Measurements from ENCODE around the gene SUOX. TPM values are rescaled to one million over a fixed set of nuclear protein-coding genes. Genes with fewer than 3 reads are reported as not detected.

The SUOX gene
- total and polyA plus RNA-seq, 2 experiments from 2014 or later = 25.6 to 30.2 TPM

DNA sequence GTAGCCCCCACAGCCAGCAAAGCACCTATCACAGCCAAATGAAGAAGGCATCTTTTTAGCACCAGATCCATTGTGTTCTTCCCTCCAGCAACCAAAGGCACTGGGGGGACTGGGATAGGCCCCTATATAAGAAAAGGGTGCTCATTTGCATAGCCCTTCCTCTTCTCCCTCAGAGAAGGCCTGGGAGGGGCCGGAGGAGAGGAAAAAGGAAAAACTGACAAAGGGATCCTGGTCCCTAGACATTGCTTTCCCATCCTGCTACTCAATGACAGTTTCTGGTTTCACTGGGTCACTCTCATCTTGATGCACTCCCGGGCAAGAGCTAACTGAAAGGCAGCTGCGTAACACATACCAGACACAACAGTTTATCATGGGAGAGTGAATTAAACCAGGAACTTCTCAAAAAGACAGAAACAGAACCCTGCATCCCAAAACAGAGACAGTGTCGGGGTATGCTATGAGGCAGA is 31.1 kb upstream of the SUOX start, which contains the start of gene PMEL:
Gene PMEL (minus strand): TSS at position 102 of the 467 bp plus-strand sequence. CDS start 31 bp downstream, at position 71.
- peaks cover 31% of the 10 kb centered on the region for H3K79me2 ChIP-seq
- WGBS (ENCODE audit: low lambda C conversion rate, missing lambda C conversion rate) = 18% methylated on average over 4 of the region's 4 CpGs
- no peaks in the 10 kb centered on the region for H3K9me2 ChIP-seq (replicated peaks; ENCODE audit: insufficient read depth)
- TF ChIP-seq, protein P1, sequence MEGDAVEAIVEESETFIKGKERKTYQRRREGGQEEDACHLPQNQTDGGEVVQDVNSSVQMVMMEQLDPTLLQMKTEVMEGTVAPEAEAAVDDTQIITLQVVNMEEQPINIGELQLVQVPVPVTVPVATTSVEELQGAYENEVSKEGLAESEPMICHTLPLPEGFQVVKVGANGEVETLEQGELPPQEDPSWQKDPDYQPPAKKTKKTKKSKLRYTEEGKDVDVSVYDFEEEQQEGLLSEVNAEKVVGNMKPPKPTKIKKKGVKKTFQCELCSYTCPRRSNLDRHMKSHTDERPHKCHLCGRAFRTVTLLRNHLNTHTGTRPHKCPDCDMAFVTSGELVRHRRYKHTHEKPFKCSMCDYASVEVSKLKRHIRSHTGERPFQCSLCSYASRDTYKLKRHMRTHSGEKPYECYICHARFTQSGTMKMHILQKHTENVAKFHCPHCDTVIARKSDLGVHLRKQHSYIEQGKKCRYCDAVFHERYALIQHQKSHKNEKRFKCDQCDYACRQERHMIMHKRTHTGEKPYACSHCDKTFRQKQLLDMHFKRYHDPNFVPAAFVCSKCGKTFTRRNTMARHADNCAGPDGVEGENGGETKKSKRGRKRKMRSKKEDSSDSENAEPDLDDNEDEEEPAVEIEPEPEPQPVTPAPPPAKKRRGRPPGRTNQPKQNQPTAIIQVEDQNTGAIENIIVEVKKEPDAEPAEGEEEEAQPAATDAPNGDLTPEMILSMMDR (IDR thresholded peaks at IDR 0.05; ENCODE audit: poor library complexity) = no peak
- no peak for TF ChIP-seq EZH2phosphoT487 (IDR thresholded peaks at IDR 0.05; ENCODE audit: low read depth, severe bottlenecking, unreplicated experiment)
- no peak for TF ChIP-seq EZH2 (IDR thresholded peaks at IDR 0.05; ENCODE audit: borderline replicate concordance)
- no peaks in the 10 kb centered on the region for H3K27me3 ChIP-seq
- H3K4me1 ChIP-seq (ENCODE audit: insufficient read depth) = peaks cover 22% of the 10 kb centered on the region
- H3K36me3 ChIP-seq (replicated peaks; ENCODE audit: insufficient read depth, low read depth) = no peaks in the 10 kb centered on the region
- peak; percentile 32 for DNase-seq (ENCODE audit: low spot score)
- H3K27ac ChIP-seq = peak within 1 kb of the TSS; percentile 90
- H3K9me3 ChIP-seq (ENCODE audit: low read depth) = no peaks in the 10 kb centered on the region
- H4K20me1 ChIP-seq (ENCODE audit: insufficient read depth, poor library complexity, severe bottlenecking) = no peaks in the 10 kb centered on the region
- H3K4me3 ChIP-seq = peak within 1 kb of the TSS; percentile 89
- H2AFZ ChIP-seq = peak within 1 kb of the TSS; percentile 88
- H3K4me2 ChIP-seq = peak within 1 kb of the TSS; percentile 85

DNA sequence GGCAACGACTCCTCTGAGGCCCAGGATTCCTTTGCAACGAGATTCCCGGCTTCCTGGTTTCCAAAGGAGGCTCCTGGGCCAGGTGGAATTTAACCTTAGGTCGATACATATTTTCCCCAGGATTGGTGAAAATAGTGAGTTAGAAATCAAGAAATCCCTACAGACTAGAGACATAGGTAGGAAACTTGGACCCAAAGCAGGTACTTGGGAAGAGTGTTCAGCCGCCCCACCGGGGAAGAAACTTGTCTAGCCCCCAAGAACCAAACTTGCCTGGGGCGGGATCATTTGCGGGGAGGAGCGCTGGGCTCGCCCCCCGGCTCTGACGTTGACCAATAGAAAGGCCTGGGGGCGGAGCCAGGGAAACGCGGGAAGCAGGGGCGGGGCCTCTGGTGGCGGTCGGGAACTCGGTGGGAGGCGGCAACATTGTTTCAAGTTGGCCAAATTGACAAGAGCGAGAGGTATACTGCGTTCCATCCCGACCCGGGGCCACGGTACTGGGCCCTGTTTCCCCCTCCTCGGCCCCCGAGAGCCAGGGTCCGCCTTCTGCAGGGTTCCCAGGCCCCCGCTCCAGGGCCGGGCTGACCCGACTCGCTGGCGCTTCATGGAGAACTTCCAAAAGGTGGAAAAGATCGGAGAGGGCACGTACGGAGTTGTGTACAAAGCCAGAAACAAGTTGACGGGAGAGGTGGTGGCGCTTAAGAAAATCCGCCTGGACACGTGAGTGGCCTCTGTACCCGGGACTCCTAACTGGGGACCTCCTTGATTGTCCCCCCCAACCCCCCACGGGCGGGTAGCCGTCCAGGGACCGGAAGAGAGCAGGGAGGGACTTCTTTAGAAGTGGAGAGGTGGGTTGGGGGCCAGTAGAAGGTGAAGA is 30.4 kb upstream of the SUOX start, which contains the start of gene CDK2:
Gene CDK2 (plus strand): TSS at position 423 of the 874 bp plus-strand sequence. CDS start 179 bp downstream, at position 602.
- Histone ChIP-seq H2AFZ (peak within 1 kb of the TSS; percentile 88), H3K9me2 (replicated peaks; ENCODE audit: insufficient read depth) (no peaks in the 10 kb centered on the region), H3K4me3 (peak within 1 kb of the TSS; percentile 89), H4K20me1 (ENCODE audit: insufficient read depth, poor library complexity, severe bottlenecking) (no peaks in the 10 kb centered on the region), H3K4me2 (peak within 1 kb of the TSS; percentile 85), H3K9me3 (ENCODE audit: low read depth) (no peaks in the 10 kb centered on the region), H3K27ac (peak within 1 kb of the TSS; percentile 90), H3K4me1 (ENCODE audit: insufficient read depth) (peaks cover 24% of the 10 kb centered on the region), H3K79me2 (peaks cover 31% of the 10 kb centered on the region), H3K27me3 (no peaks in the 10 kb centered on the region), H3K36me3 (replicated peaks; ENCODE audit: insufficient read depth, low read depth) (no peaks in the 10 kb centered on the region)
- TF ChIP-seq, protein P1 (IDR thresholded peaks at IDR 0.05; ENCODE audit: poor library complexity) = no peak
- TF ChIP-seq EZH2 (IDR thresholded peaks at IDR 0.05; ENCODE audit: borderline replicate concordance) (no peak), EZH2phosphoT487 (IDR thresholded peaks at IDR 0.05; ENCODE audit: low read depth, severe bottlenecking, unreplicated experiment) (no peak)
- 1% methylated on average over 38 of the region's 45 CpGs for WGBS (ENCODE audit: low lambda C conversion rate, missing lambda C conversion rate)
- DNase-seq (ENCODE audit: low spot score) = peak; percentile 96

DNA sequence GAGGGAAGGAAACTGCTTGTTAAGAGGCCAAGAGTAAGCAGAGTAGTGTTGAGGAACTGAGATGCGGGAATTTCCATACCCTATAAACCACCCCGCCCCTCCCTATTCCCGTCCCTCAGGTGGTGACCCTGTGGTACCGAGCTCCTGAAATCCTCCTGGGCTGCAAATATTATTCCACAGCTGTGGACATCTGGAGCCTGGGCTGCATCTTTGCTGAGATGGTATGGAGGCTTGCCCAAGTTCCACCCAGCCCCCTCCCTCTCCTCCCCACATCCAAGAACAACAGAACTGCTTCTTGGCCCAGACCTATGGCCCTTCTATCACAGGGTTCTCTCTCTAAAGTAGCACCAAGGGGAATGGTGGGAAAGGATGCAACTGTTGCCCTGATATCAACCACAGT is 27.7 kb upstream of the SUOX start:
- Histone ChIP-seq H3K4me2 (peak overlapping the region; percentile 85), H3K9me2 (replicated peaks; ENCODE audit: insufficient read depth) (no peaks in the 10 kb centered on the region), H3K4me1 (ENCODE audit: insufficient read depth) (peaks cover 27% of the 10 kb centered on the region), H2AFZ (no peak overlapping the region), H3K4me3 (no peak overlapping the region), H4K20me1 (ENCODE audit: insufficient read depth, poor library complexity, severe bottlenecking) (no peaks in the 10 kb centered on the region), H3K9me3 (ENCODE audit: low read depth) (no peaks in the 10 kb centered on the region), H3K27ac (no peak overlapping the region), H3K27me3 (no peaks in the 10 kb centered on the region), H3K79me2 (peaks cover 31% of the 10 kb centered on the region), H3K36me3 (replicated peaks; ENCODE audit: insufficient read depth, low read depth) (no peaks in the 10 kb centered on the region)
- WGBS (ENCODE audit: low lambda C conversion rate, missing lambda C conversion rate) = 90% methylated on average over 4 of the region's 4 CpGs
- no peak for DNase-seq (ENCODE audit: low spot score)
- no peak for TF ChIP-seq EZH2phosphoT487 (IDR thresholded peaks at IDR 0.05; ENCODE audit: low read depth, severe bottlenecking, unreplicated experiment)
- TF ChIP-seq EZH2 (IDR thresholded peaks at IDR 0.05; ENCODE audit: borderline replicate concordance) = no peak
- TF ChIP-seq, protein P1 (IDR thresholded peaks at IDR 0.05; ENCODE audit: poor library complexity) = no peak

Data from hepatocyte (in vitro differentiated cells).